ENCODE results near the gene INPP5A. TPM values are rescaled to one million over a fixed set of nuclear protein-coding genes. Genes with fewer than 3 reads are reported as not detected.

INPP5A gene
- total RNA-seq, 1 experiment from 2014 or later = 12.3 TPM

DNA sequence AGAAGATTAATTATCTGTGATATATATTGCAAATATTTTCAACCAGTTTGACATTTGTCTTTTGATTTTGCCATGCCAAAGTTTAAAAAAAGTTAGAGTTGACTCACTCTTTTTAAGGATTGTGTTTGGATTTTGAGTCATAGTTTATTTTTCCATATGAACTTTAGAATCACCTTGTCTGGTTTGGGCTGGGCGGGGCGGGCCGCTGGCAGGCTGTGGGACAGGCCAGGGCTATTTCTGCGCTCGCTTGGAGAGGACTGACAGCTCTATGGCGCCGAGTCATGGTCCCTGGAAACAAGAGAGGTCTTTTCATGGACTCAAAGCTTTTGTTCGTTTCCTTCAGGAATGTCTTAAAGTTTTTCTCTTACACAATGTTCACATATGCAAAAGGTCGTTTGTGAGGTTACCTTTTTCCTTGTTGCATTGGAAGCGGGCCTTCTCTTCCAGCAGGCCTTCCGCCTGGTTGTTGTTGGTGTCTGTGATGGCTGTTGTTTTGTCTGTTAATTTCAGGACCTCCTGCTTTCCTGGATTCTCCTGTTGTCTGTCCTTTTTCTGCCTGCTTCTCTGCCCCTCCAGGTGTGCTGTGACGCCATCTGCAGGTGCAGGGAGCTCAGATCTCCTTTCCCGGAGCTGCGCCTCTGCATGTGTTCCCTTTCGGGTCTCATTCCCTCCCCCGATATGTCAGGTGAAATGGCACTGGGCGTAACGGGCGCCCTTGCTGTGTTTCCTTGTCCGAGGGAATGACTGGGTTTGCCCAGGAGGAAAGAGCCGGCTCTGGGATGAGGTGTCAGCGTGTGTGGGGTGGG is 53.8 kb downstream of the INPP5A start:
- no peaks in the 10 kb centered on the region for H3K36me3 ChIP-seq (ENCODE audit: control insufficient read depth in 1 of 2, insufficient read depth in 2 of 2, low read length in 2 of 2)
- no peak overlapping the region for H3K4me3 ChIP-seq (replicated peaks in 1 of 2; ENCODE audit: low read depth in 1 of 2, low read length in 2 of 2)
- H3K9me2 ChIP-seq (ENCODE audit: insufficient read depth) = no peaks in the 10 kb centered on the region
- no peaks in the 10 kb centered on the region for H3K27me3 ChIP-seq (ENCODE audit: insufficient read depth, low read length)
- ChIA-PET POLR2A (no interaction called here), RAD21 (ENCODE audit: low non-redundant PET in 1 of 2, low total read pairs in 2 of 2, uncharacterized antibody in 2 of 2, unreplicated experiment in 2 of 2) (no interaction called here), CTCF (no interaction called here)
- H3K9ac ChIP-seq (ENCODE audit: low read length) = no peak overlapping the region
- peak overlapping the region; percentile 28 for H3K4me2 ChIP-seq (ENCODE audit: low read length)
- H4K20me1 ChIP-seq (ENCODE audit: insufficient read depth) = no peaks in the 10 kb centered on the region
- TF ChIP-seq REST (IDR thresholded peaks at IDR 0.05; ENCODE audit: low read depth) (no peak), ZNF274 (IDR thresholded peaks at IDR 0.05; ENCODE audit: low read depth, low read length) (no peak), POLR2A (IDR thresholded peaks at IDR 0.05; ENCODE audit: borderline replicate concordance, extremely low read depth, insufficient read depth, insufficient read length) (no peak), POLR2AphosphoS5 (IDR thresholded peaks at IDR 0.05; ENCODE audit: low read depth, low read length) (no peak), EZH2phosphoT487 (IDR thresholded peaks at IDR 0.05; ENCODE audit: borderline replicate concordance) (no peak), JUND (IDR thresholded peaks at IDR 0.05) (no peak), EGR1 (IDR thresholded peaks at IDR 0.05; ENCODE audit: low read depth) (no peak), EZH2 (IDR thresholded peaks at IDR 0.05) (no peak), FOSL1 (IDR thresholded peaks at IDR 0.05; ENCODE audit: low read depth) (peak; percentile 49; the same call in 1 of the 2 replicates), ATF3 (IDR thresholded peaks at IDR 0.05) (no peak), ELF1 (IDR thresholded peaks at IDR 0.05; ENCODE audit: borderline replicate concordance, low read depth) (no peak), RAD21 (IDR thresholded peaks at IDR 0.05; ENCODE audit: low read depth) (peak; percentile 48), SP1 (IDR thresholded peaks at IDR 0.05; ENCODE audit: low read depth) (no peak), CTCF (IDR thresholded peaks at IDR 0.05 in 2 of 3, conservative IDR thresholded peaks at IDR 0.05 in 1 of 3; ENCODE audit: borderline replicate concordance in 1 of 3, insufficient read depth in 1 of 3, low read depth in 2 of 3, low read length in 2 of 3) (peak; percentile 14 to 29 (median 28); a peak in 3 of 6 replicates), SIN3A (IDR thresholded peaks at IDR 0.05; ENCODE audit: low read depth) (no peak), CEBPB (IDR thresholded peaks at IDR 0.05; ENCODE audit: low read depth) (no peak)
- TF ChIP-seq, protein P1, sequence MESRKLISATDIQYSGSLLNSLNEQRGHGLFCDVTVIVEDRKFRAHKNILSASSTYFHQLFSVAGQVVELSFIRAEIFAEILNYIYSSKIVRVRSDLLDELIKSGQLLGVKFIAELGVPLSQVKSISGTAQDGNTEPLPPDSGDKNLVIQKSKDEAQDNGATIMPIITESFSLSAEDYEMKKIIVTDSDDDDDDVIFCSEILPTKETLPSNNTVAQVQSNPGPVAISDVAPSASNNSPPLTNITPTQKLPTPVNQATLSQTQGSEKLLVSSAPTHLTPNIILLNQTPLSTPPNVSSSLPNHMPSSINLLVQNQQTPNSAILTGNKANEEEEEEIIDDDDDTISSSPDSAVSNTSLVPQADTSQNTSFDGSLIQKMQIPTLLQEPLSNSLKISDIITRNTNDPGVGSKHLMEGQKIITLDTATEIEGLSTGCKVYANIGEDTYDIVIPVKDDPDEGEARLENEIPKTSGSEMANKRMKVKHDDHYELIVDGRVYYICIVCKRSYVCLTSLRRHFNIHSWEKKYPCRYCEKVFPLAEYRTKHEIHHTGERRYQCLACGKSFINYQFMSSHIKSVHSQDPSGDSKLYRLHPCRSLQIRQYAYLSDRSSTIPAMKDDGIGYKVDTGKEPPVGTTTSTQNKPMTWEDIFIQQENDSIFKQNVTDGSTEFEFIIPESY (IDR thresholded peaks at IDR 0.05; ENCODE audit: extremely low read depth, insufficient replicate concordance, low read length) = no peak
- TF ChIP-seq, protein P2, sequence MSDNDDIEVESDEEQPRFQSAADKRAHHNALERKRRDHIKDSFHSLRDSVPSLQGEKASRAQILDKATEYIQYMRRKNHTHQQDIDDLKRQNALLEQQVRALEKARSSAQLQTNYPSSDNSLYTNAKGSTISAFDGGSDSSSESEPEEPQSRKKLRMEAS (IDR thresholded peaks at IDR 0.05) = no peak
- intact Hi-C loops (cut with micrococcal nuclease) = no loop called here
- no peak overlapping the region; the same call in 1 of the 2 replicates for H3K27ac ChIP-seq (ENCODE audit: low read depth, low read length)
- no peaks in the 10 kb centered on the region for H3K9me3 ChIP-seq (ENCODE audit: control insufficient read depth in 1 of 2, insufficient read depth in 1 of 2, low read depth in 1 of 2, low read length in 2 of 2)
- peak; percentile 40; the same call in 1 of the 2 replicates for ATAC-seq
- no TSS peak for BruUV-seq (replicated peaks)
- H3K4me1 ChIP-seq (ENCODE audit: control insufficient read depth in 1 of 2, insufficient read depth in 2 of 2, low read length in 2 of 2) = peaks cover 8 to 16% of the 10 kb centered on the region in 2 experiments
- 0 out of 2 replicates have a peak, but pooled peaks cover 5% of the 10 kb centered on the region for H3K79me2 ChIP-seq (ENCODE audit: insufficient read depth, low read length)
- no peak overlapping the region for H2AFZ ChIP-seq (ENCODE audit: low read depth, low read length, poor library complexity, severe bottlenecking)
- no peak for DNase-seq (ENCODE audit: low read depth, low spot score)
